ENCODE measurements around the gene CTPS1. TPM values are rescaled to one million over a fixed set of nuclear protein-coding genes. Genes with fewer than 3 reads are reported as not detected.

The CTPS1 gene
- total RNA-seq, 1 experiment from 2014 or later: 85.9 TPM

- no TSS peak for BruUV-seq (replicated peaks)
- no peaks in the 10 kb centered on the region for H3K9me3 Mint-ChIP-seq (ENCODE audit: low read depth, unreplicated experiment)
- H3K4me1 Mint-ChIP-seq (ENCODE audit: low read depth, unreplicated experiment): no peaks in the 10 kb centered on the region
- TF ChIP-seq CTCF (IDR thresholded peaks at IDR 0.05; ENCODE audit: unreplicated experiment): no peak
- H3K27ac Mint-ChIP-seq (ENCODE audit: unreplicated experiment): peak overlapping the region; percentile 39
- no peak for DNase-seq
- intact Hi-C loops (cut with micrococcal nuclease; ENCODE audit: unreplicated experiment): no loop called here
- peaks cover 61% of the 10 kb centered on the region for H3K36me3 Mint-ChIP-seq (ENCODE audit: insufficient read depth, unreplicated experiment)
- H3K27me3 Mint-ChIP-seq (ENCODE audit: unreplicated experiment): no peaks in the 10 kb centered on the region
- no peak overlapping the region for H3K4me3 Mint-ChIP-seq (ENCODE audit: low read depth, unreplicated experiment)
- CTCF ChIA-PET: no interaction called here
Measured at GRCh38 chr1:41022424-41022823, 42.9 kb downstream of the CTPS1 start.

- DNase-seq: peak; percentile 17
- Mint-ChIP-seq H3K4me1 (ENCODE audit: low read depth, unreplicated experiment) (no peaks in the 10 kb centered on the region), H3K9me3 (ENCODE audit: low read depth, unreplicated experiment) (no peaks in the 10 kb centered on the region), H3K27ac (ENCODE audit: unreplicated experiment) (peak overlapping the region; percentile 11), H3K4me3 (ENCODE audit: low read depth, unreplicated experiment) (no peak overlapping the region), H3K36me3 (ENCODE audit: insufficient read depth, unreplicated experiment) (peaks cover 63% of the 10 kb centered on the region), H3K27me3 (ENCODE audit: unreplicated experiment) (no peaks in the 10 kb centered on the region)
- CTCF ChIA-PET: no interaction called here
- intact Hi-C loops (cut with micrococcal nuclease; ENCODE audit: unreplicated experiment): no loop called here
- BruUV-seq (replicated peaks): no TSS peak
- peak; percentile 50 for TF ChIP-seq CTCF (IDR thresholded peaks at IDR 0.05; ENCODE audit: unreplicated experiment)
Measured at GRCh38 chr1:41023279-41023990, 43.9 kb downstream of the CTPS1 start.

GRCh38 chr1:41024953-41025352 lies 45.5 kb downstream of the CTPS1 start:
- intact Hi-C loops (cut with micrococcal nuclease; ENCODE audit: unreplicated experiment): no loop called here
- H3K27me3 Mint-ChIP-seq (ENCODE audit: unreplicated experiment): no peaks in the 10 kb centered on the region
- H3K4me3 Mint-ChIP-seq (ENCODE audit: low read depth, unreplicated experiment): no peak overlapping the region
- no TSS peak for BruUV-seq (replicated peaks)
- H3K4me1 Mint-ChIP-seq (ENCODE audit: low read depth, unreplicated experiment): no peaks in the 10 kb centered on the region
- H3K36me3 Mint-ChIP-seq (ENCODE audit: insufficient read depth, unreplicated experiment): peaks cover 52% of the 10 kb centered on the region
- H3K27ac Mint-ChIP-seq (ENCODE audit: unreplicated experiment): no peak overlapping the region
- TF ChIP-seq CTCF (IDR thresholded peaks at IDR 0.05; ENCODE audit: unreplicated experiment): no peak
- CTCF ChIA-PET: no interaction called here
- DNase-seq: no peak
- no peaks in the 10 kb centered on the region for H3K9me3 Mint-ChIP-seq (ENCODE audit: low read depth, unreplicated experiment)

GRCh38 chr1:41025979-41026819 lies 46.7 kb downstream of the CTPS1 start:
- Mint-ChIP-seq H3K9me3 (ENCODE audit: low read depth, unreplicated experiment) (no peaks in the 10 kb centered on the region), H3K36me3 (ENCODE audit: insufficient read depth, unreplicated experiment) (peaks cover 53% of the 10 kb centered on the region), H3K27ac (ENCODE audit: unreplicated experiment) (no peak overlapping the region), H3K4me3 (ENCODE audit: low read depth, unreplicated experiment) (no peak overlapping the region), H3K27me3 (ENCODE audit: unreplicated experiment) (no peaks in the 10 kb centered on the region), H3K4me1 (ENCODE audit: low read depth, unreplicated experiment) (no peaks in the 10 kb centered on the region)
- DNase-seq: no peak
- CTCF ChIA-PET: no interaction called here
- intact Hi-C loops (cut with micrococcal nuclease; ENCODE audit: unreplicated experiment): no loop called here
- TF ChIP-seq CTCF (IDR thresholded peaks at IDR 0.05; ENCODE audit: unreplicated experiment): no peak
- BruUV-seq (replicated peaks): no TSS peak

Data from Calu3 (cell line).